Neural cell (in vitro differentiated cells): ENCODE results near the gene CBLB. TPM values are rescaled to one million over a fixed set of nuclear protein-coding genes. Genes with fewer than 3 reads are reported as not detected.

Source experiments
- H2AFZ ChIP-seq: fragments of 200-600, 300-800 bp; sonication (generic), shearing (Covaris generic); 2 replicates; pipeline ENCODE4 v1.6.0; 2014; ENCODE audit warnings: low read depth, mild to moderate bottlenecking, antibody characterized with exemption, low read length, moderate library complexity
- H3F3A ChIP-seq: fragments of 200-600 bp; shearing (Covaris generic); 2 replicates; pipeline ENCODE4 v1.6.1; 2016; ENCODE audit warnings: mild to moderate bottlenecking, moderate library complexity, mixed read lengths, antibody characterized with exemption, low read length; ENCODE audit not compliant: insufficient read depth, poor library complexity, severe bottlenecking
- H3K27ac ChIP-seq: fragments of 200-600, 300-800 bp; sonication (generic), shearing (Covaris generic); 2 replicates; pipeline ENCODE4 v1.5.1; 2014; ENCODE audit warnings: mild to moderate bottlenecking, low read length, moderate library complexity
- H3K27me3 ChIP-seq: fragments of 300-800, 200-600 bp; sonication (generic), shearing (Covaris generic); 2 replicates; pipeline ENCODE4 v1.6.0; 2014; ENCODE audit warnings: mild to moderate bottlenecking, low read depth, low read length, moderate library complexity; ENCODE audit not compliant: insufficient read depth
- H3K36me3 ChIP-seq: fragments of 300-800, 200-600 bp; sonication (generic), shearing (Covaris generic); 2 replicates; pipeline ENCODE4 v1.5.1; 2014; ENCODE audit warnings: mild to moderate bottlenecking, antibody characterized with exemption, low read length, moderate library complexity; ENCODE audit not compliant: insufficient read depth
- H3K4me2 ChIP-seq: fragments of 300-800, 200-600 bp; sonication (generic), shearing (Covaris generic); 2 replicates; pipeline ENCODE4 v1.6.0; 2014; ENCODE audit warnings: mild to moderate bottlenecking, low read length
- H3K4me3 ChIP-seq: fragments of 300-800, 200-600 bp; sonication (generic), shearing (Covaris generic); 2 replicates; pipeline ENCODE4 v1.5.1; 2014; ENCODE audit warnings: mild to moderate bottlenecking, low read length, moderate library complexity
- H3K79me2 ChIP-seq: fragments of 200-600 bp; shearing (Covaris generic); replicated peaks from 2 replicates; pipeline ENCODE4 v1.6.0; 2014; ENCODE audit warnings: mild to moderate bottlenecking, low read length, moderate library complexity; ENCODE audit not compliant: insufficient read depth
- H3K9ac ChIP-seq: fragments of 300-800, 200-600 bp; sonication (generic), shearing (Covaris generic); 2 replicates; pipeline ENCODE4 v1.6.1; 2016; ENCODE audit warnings: mild to moderate bottlenecking, low read length, mixed read lengths
- H3K9me2 ChIP-seq: fragments of 200-600 bp; shearing (Covaris generic); 2 replicates; pipeline ENCODE4 v1.6.1; 2016; ENCODE audit warnings: mild to moderate bottlenecking, low read length, mixed read lengths; ENCODE audit not compliant: insufficient read depth
- H3K9me3 ChIP-seq: fragments of 200-600, 300-800 bp; sonication (generic), shearing (Covaris generic); 2 replicates; pipeline ENCODE4 v1.6.1; 2016; ENCODE audit warnings: mild to moderate bottlenecking, mixed run types, low read length, moderate library complexity, mixed read lengths
- H4K20me1 ChIP-seq: fragments of 200-600 bp; shearing (Covaris generic); 2 replicates; pipeline ENCODE4 v1.6.1; 2016; ENCODE audit warnings: mild to moderate bottlenecking, mixed run types; ENCODE audit not compliant: insufficient read depth
- CTCF ChIP-seq: fragments of 450-650 bp; IDR thresholded peaks from 2 replicates; pipeline ENCODE4 v1.5.1; 2014; ENCODE audit warnings: antibody characterized with exemption, mild to moderate bottlenecking, moderate library complexity; ENCODE audit not compliant: poor library complexity, severe bottlenecking
- EP300 ChIP-seq: fragments of 450-650 bp; conservative IDR thresholded peaks from 2 replicates; pipeline ENCODE4 v1.6.1; 2014; ENCODE audit warnings: antibody characterized with exemption, mild to moderate bottlenecking, moderate library complexity; ENCODE audit not compliant: poor library complexity, severe bottlenecking
- EZH2 ChIP-seq: fragments of 200-600, 300-800 bp; shearing (Covaris generic), sonication (generic); IDR thresholded peaks from 2 replicates; pipeline ENCODE4 v1.6.1; 2014; ENCODE audit warnings: antibody characterized with exemption, low read length, borderline replicate concordance, mild to moderate bottlenecking; ENCODE audit not compliant: insufficient read depth, poor library complexity, severe bottlenecking
- MXI1 ChIP-seq: fragments of 450-650 bp; conservative IDR thresholded peaks from 2 replicates; pipeline ENCODE4 v1.6.1; 2014; ENCODE audit warnings: antibody characterized with exemption, mild to moderate bottlenecking; ENCODE audit not compliant: poor library complexity, severe bottlenecking
- POLR2AphosphoS5 ChIP-seq: IDR thresholded peaks from 2 replicates; pipeline ENCODE4 v1.6.1; 2012
- RAD21 ChIP-seq: fragments of 450-650 bp; conservative IDR thresholded peaks from 2 replicates; pipeline ENCODE4 v1.6.1; 2014; ENCODE audit warnings: antibody characterized with exemption, mild to moderate bottlenecking, moderate library complexity
- REST ChIP-seq: IDR thresholded peaks from 2 replicates; pipeline ENCODE4 v1.6.1; 2012; ENCODE audit warnings: borderline replicate concordance
- SMC3 ChIP-seq: fragments of 450-650 bp; conservative IDR thresholded peaks from 2 replicates; pipeline ENCODE4 v1.6.1; 2014; ENCODE audit warnings: antibody characterized with exemption, mild to moderate bottlenecking, moderate library complexity; ENCODE audit not compliant: poor library complexity
- TAF1 ChIP-seq: IDR thresholded peaks from 2 replicates; pipeline ENCODE4 v1.6.1; 2012; ENCODE audit warnings: low read depth
- polyA plus RNA-seq: library from polyadenylated mRNA; depleted of rRNA; stranded (reverse); fragments of >200 nt; gene quantifications from 2 replicates; pipeline ENCODE4 v1.2.3, GENCODE V29; 2014

The CBLB gene
- polyA plus RNA-seq, 1 donor from 2014 or later, result 36.4 TPM

GRCh38 chr3:105606016-105606415 is 262.8 kb downstream of the CBLB start:
- Histone ChIP-seq H3K4me3 (no peak overlapping the region), H3K9me2 (no peaks in the 10 kb centered on the region), H3K36me3 (no peaks in the 10 kb centered on the region), H3K27me3 (no peaks in the 10 kb centered on the region), H3K27ac (no peak overlapping the region), H2AFZ (no peak overlapping the region), H3K79me2 (no peaks in the 10 kb centered on the region), H3K9ac (no peak overlapping the region), H4K20me1 (no peaks in the 10 kb centered on the region), H3K4me2 (no peak overlapping the region), H3K9me3 (no peaks in the 10 kb centered on the region), H3F3A (no peaks in the 10 kb centered on the region)
- TF ChIP-seq TAF1, result no peak
- no peak for TF ChIP-seq EZH2
- TF ChIP-seq REST, result no peak
- TF ChIP-seq POLR2AphosphoS5, result no peak
- TF ChIP-seq MXI1, result no peak
- TF ChIP-seq SMC3, result no peak
- TF ChIP-seq EP300, result no peak
- TF ChIP-seq RAD21, result no peak
- no peak for TF ChIP-seq CTCF
